ENCODE measurements around the gene PTMA.
A peak's percentile ranks its signal among the peaks of the same experiment; 100 is the strongest.

PTMA gene

GRCh38 chr2:231686192-231687100 lies 21.9 kb upstream of the PTMA start:
- Histone ChIP-seq H3K27me3 (ENCODE audit: insufficient read depth, low read length) (no peaks in the 10 kb centered on the region), H3K4me1 (ENCODE audit: control insufficient read depth in 1 of 2, insufficient read depth in 2 of 2, low read length in 2 of 2) (peaks cover 6 to 8% of the 10 kb centered on the region in 2 experiments), H3K79me1 (ENCODE audit: low read length) (peaks cover 6% of the 10 kb centered on the region), H4K8ac (ENCODE audit: low read depth, low read length) (no peak overlapping the region), H3K14ac (ENCODE audit: low read length) (no peak overlapping the region), H4K12ac (ENCODE audit: low read depth, low read length) (no peak overlapping the region), H3K27ac (ENCODE audit: low read depth, low read length) (no peak overlapping the region), H3K79me2 (ENCODE audit: control insufficient read depth, insufficient read depth, low read length, poor library complexity) (peaks cover 2% of the 10 kb centered on the region), H2BK120ac (ENCODE audit: insufficient read depth, low read length, poor library complexity) (no peak overlapping the region), H3K4me3 (ENCODE audit: low read depth, low read length) (no peak overlapping the region), H3K18ac (ENCODE audit: low read length) (no peak overlapping the region), H2BK5ac (ENCODE audit: low read depth, low read length, poor library complexity) (no peak overlapping the region), H2AFZ (ENCODE audit: insufficient read depth, low read length, poor library complexity) (no peak overlapping the region), H2BK12ac (ENCODE audit: low read length) (no peak overlapping the region), H3K9ac (ENCODE audit: low read length) (no peak overlapping the region), H4K91ac (ENCODE audit: low read depth, low read length) (no peak overlapping the region), H3K36me3 (ENCODE audit: control insufficient read depth in 1 of 2, insufficient read depth in 2 of 2, low read length in 2 of 2) (no peaks in the 10 kb centered on the region), H3K4ac (ENCODE audit: low read depth, low read length) (no peak overlapping the region), H3K9me3 (ENCODE audit: insufficient read depth, low read depth, low read length) (no peaks in the 10 kb centered on the region), H3K23ac (ENCODE audit: low read length) (no peak overlapping the region), H2AK5ac (ENCODE audit: low read length) (no peak overlapping the region), H3K4me2 (ENCODE audit: low read length) (no peak overlapping the region)
- no CpG with 5 or more reads among the region's 11 CpGs for WGBS (ENCODE audit: extremely low coverage, insufficient coverage, insufficient read length)
- no peak for DNase-seq

- Histone ChIP-seq H3K14ac (ENCODE audit: low read length) (peak overlapping the region; percentile 62), H2BK12ac (ENCODE audit: low read length) (peak overlapping the region; percentile 3), H2BK120ac (ENCODE audit: insufficient read depth, low read length, poor library complexity) (peak overlapping the region; percentile 50), H3K23ac (ENCODE audit: low read length) (no peak overlapping the region), H2AFZ (ENCODE audit: insufficient read depth, low read length, poor library complexity) (peak overlapping the region; percentile 48), H3K36me3 (ENCODE audit: control insufficient read depth in 1 of 2, insufficient read depth in 2 of 2, low read length in 2 of 2) (no peaks in the 10 kb centered on the region), H4K91ac (ENCODE audit: low read depth, low read length) (peak overlapping the region; percentile 67), H3K18ac (ENCODE audit: low read length) (peak overlapping the region; percentile 31), H3K4me3 (ENCODE audit: low read depth, low read length) (peak overlapping the region; percentile 5), H3K27ac (ENCODE audit: low read depth, low read length) (no peak overlapping the region), H2BK5ac (ENCODE audit: low read depth, low read length, poor library complexity) (no peak overlapping the region), H3K4me1 (ENCODE audit: control insufficient read depth in 1 of 2, insufficient read depth in 2 of 2, low read length in 2 of 2) (peaks cover 3 to 5% of the 10 kb centered on the region in 2 experiments), H4K12ac (ENCODE audit: low read depth, low read length) (peak overlapping the region; percentile 68), H4K8ac (ENCODE audit: low read depth, low read length) (peak overlapping the region; percentile 90), H3K9ac (ENCODE audit: low read length) (no peak overlapping the region), H3K4me2 (ENCODE audit: low read length) (peak overlapping the region; percentile 40), H3K79me2 (ENCODE audit: control insufficient read depth, insufficient read depth, low read length, poor library complexity) (no peaks in the 10 kb centered on the region), H3K27me3 (ENCODE audit: insufficient read depth, low read length) (no peaks in the 10 kb centered on the region), H2AK5ac (ENCODE audit: low read length) (peak overlapping the region; percentile 89), H3K79me1 (ENCODE audit: low read length) (peaks cover 3% of the 10 kb centered on the region), H3K4ac (ENCODE audit: low read depth, low read length) (peak overlapping the region; percentile 42), H3K9me3 (ENCODE audit: insufficient read depth, low read depth, low read length) (no peaks in the 10 kb centered on the region)
- WGBS (ENCODE audit: extremely low coverage, insufficient coverage, insufficient read length), result no CpG with 5 or more reads among the region's 14 CpGs
- peak in 1 of 2 donors; percentile 52 for DNase-seq
These were observed 21.0 kb upstream of the PTMA start for GRCh38 chr2:231687133-231687852.

- H3K14ac ChIP-seq (ENCODE audit: low read length), result no peak overlapping the region
- peak overlapping the region; percentile 67 for H4K91ac ChIP-seq (ENCODE audit: low read depth, low read length)
- H2BK120ac ChIP-seq (ENCODE audit: insufficient read depth, low read length, poor library complexity), result no peak overlapping the region
- H3K9me3 ChIP-seq (ENCODE audit: insufficient read depth, low read depth, low read length), result no peaks in the 10 kb centered on the region
- H3K4ac ChIP-seq (ENCODE audit: low read depth, low read length), result no peak overlapping the region
- peak overlapping the region; percentile 68 for H4K12ac ChIP-seq (ENCODE audit: low read depth, low read length)
- no peak overlapping the region for H2AK5ac ChIP-seq (ENCODE audit: low read length)
- H3K79me1 ChIP-seq (ENCODE audit: low read length), result peaks cover 3% of the 10 kb centered on the region
- peak overlapping the region; percentile 90 for H4K8ac ChIP-seq (ENCODE audit: low read depth, low read length)
- no peak for DNase-seq
- no peak overlapping the region for H3K4me2 ChIP-seq (ENCODE audit: low read length)
- no peaks in the 10 kb centered on the region for H3K79me2 ChIP-seq (ENCODE audit: control insufficient read depth, insufficient read depth, low read length, poor library complexity)
- no peak overlapping the region for H2BK5ac ChIP-seq (ENCODE audit: low read depth, low read length, poor library complexity)
- no peaks in the 10 kb centered on the region for H3K36me3 ChIP-seq (ENCODE audit: control insufficient read depth in 1 of 2, insufficient read depth in 2 of 2, low read length in 2 of 2)
- H3K18ac ChIP-seq (ENCODE audit: low read length), result no peak overlapping the region
- no CpG with 5 or more reads among the region's 4 CpGs for WGBS (ENCODE audit: extremely low coverage, insufficient coverage, insufficient read length)
- H2BK12ac ChIP-seq (ENCODE audit: low read length), result no peak overlapping the region
- H3K4me1 ChIP-seq (ENCODE audit: control insufficient read depth in 1 of 2, insufficient read depth in 2 of 2, low read length in 2 of 2), result peaks cover 3 to 5% of the 10 kb centered on the region in 2 experiments
- H3K23ac ChIP-seq (ENCODE audit: low read length), result no peak overlapping the region
- no peaks in the 10 kb centered on the region for H3K27me3 ChIP-seq (ENCODE audit: insufficient read depth, low read length)
- no peak overlapping the region for H3K9ac ChIP-seq (ENCODE audit: low read length)
- H2AFZ ChIP-seq (ENCODE audit: insufficient read depth, low read length, poor library complexity), result no peak overlapping the region
- H3K4me3 ChIP-seq (ENCODE audit: low read depth, low read length), result no peak overlapping the region
- H3K27ac ChIP-seq (ENCODE audit: low read depth, low read length), result no peak overlapping the region
These were observed 20.4 kb upstream of the PTMA start for GRCh38 chr2:231687961-231688360.

- H3K36me3 ChIP-seq (ENCODE audit: control insufficient read depth in 1 of 2, insufficient read depth in 2 of 2, low read length in 2 of 2), result no peaks in the 10 kb centered on the region
- no peak overlapping the region for H2BK12ac ChIP-seq (ENCODE audit: low read length)
- no peak overlapping the region for H4K91ac ChIP-seq (ENCODE audit: low read depth, low read length)
- no peaks in the 10 kb centered on the region for H3K27me3 ChIP-seq (ENCODE audit: insufficient read depth, low read length)
- H2AFZ ChIP-seq (ENCODE audit: insufficient read depth, low read length, poor library complexity), result no peak overlapping the region
- H2BK120ac ChIP-seq (ENCODE audit: insufficient read depth, low read length, poor library complexity), result no peak overlapping the region
- no peak overlapping the region for H3K4me3 ChIP-seq (ENCODE audit: low read depth, low read length)
- no peak overlapping the region for H3K27ac ChIP-seq (ENCODE audit: low read depth, low read length)
- no peak overlapping the region for H3K14ac ChIP-seq (ENCODE audit: low read length)
- H4K12ac ChIP-seq (ENCODE audit: low read depth, low read length), result no peak overlapping the region
- WGBS (ENCODE audit: extremely low coverage, insufficient coverage, insufficient read length), result no CpG with 5 or more reads among the region's 17 CpGs
- H4K8ac ChIP-seq (ENCODE audit: low read depth, low read length), result no peak overlapping the region
- no peak overlapping the region for H2BK5ac ChIP-seq (ENCODE audit: low read depth, low read length, poor library complexity)
- H3K4ac ChIP-seq (ENCODE audit: low read depth, low read length), result no peak overlapping the region
- no peaks in the 10 kb centered on the region for H3K79me2 ChIP-seq (ENCODE audit: control insufficient read depth, insufficient read depth, low read length, poor library complexity)
- no peak overlapping the region for H3K18ac ChIP-seq (ENCODE audit: low read length)
- no peaks in the 10 kb centered on the region for H3K9me3 ChIP-seq (ENCODE audit: insufficient read depth, low read depth, low read length)
- no peak overlapping the region for H3K9ac ChIP-seq (ENCODE audit: low read length)
- no peak overlapping the region for H2AK5ac ChIP-seq (ENCODE audit: low read length)
- DNase-seq, result no peak
- H3K23ac ChIP-seq (ENCODE audit: low read length), result no peak overlapping the region
- no peak overlapping the region for H3K4me2 ChIP-seq (ENCODE audit: low read length)
- H3K4me1 ChIP-seq (ENCODE audit: control insufficient read depth in 1 of 2, insufficient read depth in 2 of 2, low read length in 2 of 2), result peaks cover 3 to 5% of the 10 kb centered on the region in 2 experiments
- peaks cover 3% of the 10 kb centered on the region for H3K79me1 ChIP-seq (ENCODE audit: low read length)
These were observed 19.6 kb upstream of the PTMA start for GRCh38 chr2:231688719-231689118.
